Measurements from ENCODE around the gene ZDHHC13. TPM values are rescaled to one million over a fixed set of nuclear protein-coding genes. Genes with fewer than 3 reads are reported as not detected.
A peak's percentile ranks its signal among the peaks of the same experiment; 100 is the strongest.

ZDHHC13 gene
- total RNA-seq, 1 experiment from 2014 or later: 35.5 TPM

GRCh38 chr11:19080579-19080993 is 36.4 kb upstream of the ZDHHC13 start:
- Histone ChIP-seq H4K20me1 (ENCODE audit: insufficient read depth) (no peaks in the 10 kb centered on the region), H3K9me3 (ENCODE audit: insufficient read depth, low read depth) (no peaks in the 10 kb centered on the region), H3K79me2 (ENCODE audit: low read depth) (no peaks in the 10 kb centered on the region), H3F3A (ENCODE audit: insufficient read depth, low read depth) (peaks cover 33% of the 10 kb centered on the region), H3K27ac (peak overlapping the region; percentile 100), H3K36me3 (ENCODE audit: low read depth) (no peaks in the 10 kb centered on the region), H3K4me3 (peak overlapping the region; percentile 41; the same call in 1 of the 2 replicates), H3K4me1 (replicated peaks; ENCODE audit: insufficient read depth) (peaks cover 53% of the 10 kb centered on the region), H3K9me2 (ENCODE audit: insufficient read depth) (no peaks in the 10 kb centered on the region), H3K27me3 (ENCODE audit: insufficient read depth, low read depth) (no peaks in the 10 kb centered on the region), H2AFZ (no peak overlapping the region), H3K4me2 (peak overlapping the region; percentile 83)
- intact Hi-C loops (cut with micrococcal nuclease; ENCODE audit: unreplicated experiment): no loop called here
- no peak for TF ChIP-seq EZH2 (IDR thresholded peaks at IDR 0.05; ENCODE audit: low read depth)
- TF ChIP-seq CTCF (conservative IDR thresholded peaks at IDR 0.05): no peak
- CTCF ChIA-PET: interaction anchor here (0.6 to 1.8 kb wide), 4 partner anchors 10 to 647 kb away, joined by 3 to 7 read pairs (median 5); no protein-coding TSS in a partner anchor
- BruUV-seq (replicated peaks): no TSS peak
- DNase-seq: peak; percentile 82 to 96
- POLR2A ChIA-PET (ENCODE audit: unreplicated experiment): interaction anchor here (0.7 to 1.8 kb wide), 2 partner anchors 21 to 588 kb away, joined by 5 to 11 read pairs; no protein-coding TSS in a partner anchor

- H3K4me1 ChIP-seq (replicated peaks; ENCODE audit: insufficient read depth): peaks cover 54% of the 10 kb centered on the region
- DNase-seq: no peak
- H3K36me3 ChIP-seq (ENCODE audit: low read depth): no peaks in the 10 kb centered on the region
- CTCF ChIA-PET: no interaction called here
- no TSS peak for BruUV-seq (replicated peaks)
- intact Hi-C loops (cut with micrococcal nuclease; ENCODE audit: unreplicated experiment): no loop called here
- peaks cover 47% of the 10 kb centered on the region for H3F3A ChIP-seq (ENCODE audit: insufficient read depth, low read depth)
- no peak overlapping the region for H2AFZ ChIP-seq
- POLR2A ChIA-PET (ENCODE audit: unreplicated experiment): no interaction called here
- no peaks in the 10 kb centered on the region for H3K27me3 ChIP-seq (ENCODE audit: insufficient read depth, low read depth)
- TF ChIP-seq CTCF (conservative IDR thresholded peaks at IDR 0.05) (no peak), EZH2 (IDR thresholded peaks at IDR 0.05; ENCODE audit: low read depth) (no peak)
- no peaks in the 10 kb centered on the region for H3K79me2 ChIP-seq (ENCODE audit: low read depth)
- no peaks in the 10 kb centered on the region for H3K9me2 ChIP-seq (ENCODE audit: insufficient read depth)
- no peak overlapping the region for H3K27ac ChIP-seq
- no peak overlapping the region for H3K4me3 ChIP-seq
- H3K4me2 ChIP-seq: no peak overlapping the region
- H3K9me3 ChIP-seq (ENCODE audit: insufficient read depth, low read depth): no peaks in the 10 kb centered on the region
- no peaks in the 10 kb centered on the region for H4K20me1 ChIP-seq (ENCODE audit: insufficient read depth)
These were observed 33.8 kb upstream of the ZDHHC13 start for GRCh38 chr11:19083166-19083565.

- no peaks in the 10 kb centered on the region for H3K36me3 ChIP-seq (ENCODE audit: low read depth)
- peaks cover 55% of the 10 kb centered on the region for H3K4me1 ChIP-seq (replicated peaks; ENCODE audit: insufficient read depth)
- CTCF ChIA-PET: no interaction called here
- H4K20me1 ChIP-seq (ENCODE audit: insufficient read depth): no peaks in the 10 kb centered on the region
- H3K4me3 ChIP-seq: no peak overlapping the region
- 0 out of 2 replicates have a peak, but pooled peaks cover 7% of the 10 kb centered on the region for H3K9me3 ChIP-seq (ENCODE audit: insufficient read depth, low read depth)
- POLR2A ChIA-PET (ENCODE audit: unreplicated experiment): no interaction called here
- H3K27me3 ChIP-seq (ENCODE audit: insufficient read depth, low read depth): no peaks in the 10 kb centered on the region
- no TSS peak for BruUV-seq (replicated peaks)
- H3K27ac ChIP-seq: no peak overlapping the region
- H3K9me2 ChIP-seq (ENCODE audit: insufficient read depth): no peaks in the 10 kb centered on the region
- H3K79me2 ChIP-seq (ENCODE audit: low read depth): no peaks in the 10 kb centered on the region
- no peak overlapping the region for H2AFZ ChIP-seq
- no peak overlapping the region for H3K4me2 ChIP-seq
- no peak for DNase-seq
- peaks cover 48% of the 10 kb centered on the region for H3F3A ChIP-seq (ENCODE audit: insufficient read depth, low read depth)
- TF ChIP-seq CTCF (conservative IDR thresholded peaks at IDR 0.05) (no peak), EZH2 (IDR thresholded peaks at IDR 0.05; ENCODE audit: low read depth) (no peak)
- intact Hi-C loops (cut with micrococcal nuclease; ENCODE audit: unreplicated experiment): no loop called here
These were observed 32.2 kb upstream of the ZDHHC13 start for GRCh38 chr11:19084661-19085315.

All from PC-9 (cell line).